Stimulated activated CD4-positive, alpha-beta T cell treated with anti-CD3 and anti-CD28 coated beads, Interleukin-1b, Interleukin-23, amount 100 ng/mL, for 4 hours (primary cell): Measurements from ENCODE around the gene RNU5D-1.
A peak's percentile ranks its signal among the peaks of the same experiment; 100 is the strongest.
"Not testable (repeated sequence)": the region's sequence is repeated elsewhere in the genome, so short reads cannot be mapped to it uniquely, and the experiment has no call there.

Experiments used
- DNase-seq, 2 donors: peaks; one replicate each; pipeline ENCODE4 v3.0.0-alpha.2; 2020; ENCODE audit warnings: low read depth in 2 of 2

RNU5D-1 gene

GRCh38 chr1:44730741-44731512 is at the start of gene RNU5D-1:
TSS of gene RNU5D-1 (minus strand) at chr1:44731170.
- DNase-seq = peak; percentile 92 to 96

GRCh38 chr1:44780583-44781121 is 49.7 kb upstream of the RNU5D-1 start:
- DNase-seq = no peak

DNA sequence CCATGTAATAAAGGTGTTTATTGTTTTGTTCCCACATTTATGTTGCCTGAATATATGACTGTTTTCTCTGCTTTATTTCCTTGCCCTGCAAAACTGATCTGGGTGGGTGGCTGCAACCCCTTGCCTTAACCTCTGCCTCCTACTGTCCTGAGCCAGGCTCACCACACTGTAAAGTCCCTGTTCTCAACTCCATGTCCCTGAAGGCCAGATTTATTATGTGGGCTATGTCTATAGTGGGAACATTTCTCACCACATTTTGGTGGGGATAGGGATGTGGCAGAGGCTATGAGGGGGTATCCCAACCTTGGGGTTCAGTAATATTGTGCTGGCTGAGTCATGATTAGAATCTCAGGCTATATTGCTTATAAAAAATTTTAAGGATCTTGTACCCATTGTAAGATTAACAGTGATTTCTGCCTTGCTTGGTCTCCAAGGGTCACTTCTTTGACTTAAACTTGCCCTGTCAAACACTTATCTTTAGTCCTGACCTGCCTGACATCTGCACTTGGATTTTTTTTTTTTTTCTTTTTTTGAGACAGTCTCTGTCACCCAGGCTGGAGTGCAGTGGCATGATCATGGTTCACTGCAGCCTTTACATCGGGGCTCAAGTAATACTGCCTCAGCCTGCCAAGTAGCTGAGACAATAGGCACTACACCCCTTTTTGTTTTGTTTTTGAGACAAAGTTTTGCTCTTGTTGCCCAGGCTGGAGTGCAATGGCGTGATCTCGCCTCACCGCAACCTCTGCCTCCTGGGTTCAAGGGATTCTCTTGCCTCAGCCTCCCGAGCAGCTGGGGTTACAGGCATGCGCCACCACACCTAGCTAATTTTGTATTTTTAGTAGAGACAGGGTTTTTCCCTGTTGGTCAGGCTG is 48.0 kb upstream of the RNU5D-1 start:
- no peak for DNase-seq

GRCh38 chr1:44777969-44778635 is 47.1 kb upstream of the RNU5D-1 start:
- no peak for DNase-seq

GRCh38 chr1:44777547-44777946 is 46.6 kb upstream of the RNU5D-1 start:
- no peak for DNase-seq

GRCh38 chr1:44776730-44777068 is 45.7 kb upstream of the RNU5D-1 start:
- no peak for DNase-seq

DNA sequence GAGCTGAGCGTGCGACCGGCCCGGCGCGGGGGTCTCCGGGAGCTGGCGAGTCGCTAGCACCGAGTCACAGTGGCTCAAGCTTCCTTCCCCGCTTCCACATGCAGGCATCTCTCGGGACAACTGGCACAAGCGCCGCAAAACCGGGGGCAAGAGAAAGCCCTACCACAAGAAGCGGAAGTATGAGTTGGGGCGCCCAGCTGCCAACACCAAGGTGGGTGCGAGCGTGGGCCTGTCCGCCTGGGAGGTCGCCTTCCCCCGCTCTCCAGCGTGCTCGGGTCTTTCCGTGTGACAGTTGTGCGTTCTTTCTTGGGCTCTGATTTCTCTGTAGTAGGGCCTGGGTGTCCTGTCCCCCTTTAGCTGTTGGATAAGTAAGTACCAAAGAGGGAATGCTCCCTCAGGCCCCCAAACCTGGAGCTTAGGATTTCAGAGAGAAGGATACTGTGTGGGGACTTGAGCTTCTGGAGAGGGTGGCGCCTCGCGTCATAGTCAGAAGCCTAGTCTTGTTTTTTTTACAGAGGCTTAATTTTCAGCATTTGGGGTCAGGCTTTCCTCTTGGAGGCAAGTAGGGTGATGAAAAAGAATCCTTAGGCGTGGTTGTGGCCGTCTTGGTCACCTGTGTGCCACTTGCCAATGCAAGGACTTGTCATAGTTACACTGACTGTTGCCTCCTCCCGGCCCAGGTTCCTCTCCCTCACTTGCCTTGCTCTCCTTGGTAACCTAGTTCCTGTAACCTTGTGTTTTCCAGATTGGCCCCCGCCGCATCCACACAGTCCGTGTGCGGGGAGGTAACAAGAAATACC is 45.2 kb upstream of the RNU5D-1 start:
- DNase-seq = peak in 1 of 2 donors; percentile 28

DNA sequence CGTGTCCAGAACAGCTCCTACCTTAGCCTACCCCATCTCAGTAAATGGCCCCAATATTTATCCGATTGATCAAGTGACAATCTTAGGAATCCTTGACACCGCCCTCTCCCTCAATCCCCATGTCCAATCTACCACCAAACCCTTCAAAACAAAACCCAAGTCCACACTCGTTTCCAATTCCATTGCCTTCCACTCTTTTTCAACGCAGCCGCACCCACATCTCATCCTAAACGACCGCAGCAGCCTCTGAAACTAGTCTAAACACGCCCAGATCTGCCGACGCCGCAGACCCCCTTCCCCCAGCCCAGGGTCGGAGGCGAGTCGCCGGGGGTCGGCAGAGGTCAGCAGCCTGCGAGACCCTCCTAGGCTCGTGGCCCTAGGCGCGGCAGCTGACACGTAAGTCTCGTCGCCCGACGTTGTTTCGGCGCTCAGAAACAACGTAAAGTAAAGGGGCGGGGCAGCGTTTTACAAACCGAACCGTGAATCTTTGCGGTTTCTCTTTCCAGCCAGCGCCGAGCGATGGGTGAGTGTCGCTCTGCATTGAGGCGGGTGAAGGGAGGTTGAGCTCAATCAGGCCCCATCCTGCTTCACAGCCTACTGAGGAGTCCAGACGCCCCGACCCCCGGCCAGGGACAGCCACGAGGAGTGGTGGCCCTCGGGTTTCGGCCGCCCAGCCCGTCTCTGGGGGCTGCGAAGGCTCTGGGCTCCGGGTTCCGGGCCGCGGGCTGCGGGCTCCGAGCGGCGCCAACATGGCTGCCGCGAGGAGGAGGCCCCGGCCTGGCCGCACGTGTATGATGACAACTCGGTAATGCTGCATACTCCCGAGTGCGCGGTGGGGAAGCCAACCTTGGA is 44.3 kb upstream of the RNU5D-1 start, which contains the start of gene RPS8:
Gene RPS8, plus strand, starts transcription at position 463 of the 852 bp plus-strand sequence. Its CDS starts 57 bp downstream, at position 520.
- DNase-seq = peak; percentile 76 to 87

- DNase-seq = not testable (repeated sequence)
Measured at GRCh38 chr1:44766421-44766820, 35.5 kb upstream of the RNU5D-1 start.

GRCh38 chr1:44760876-44761275 is 29.9 kb upstream of the RNU5D-1 start:
- DNase-seq = no peak

DNA sequence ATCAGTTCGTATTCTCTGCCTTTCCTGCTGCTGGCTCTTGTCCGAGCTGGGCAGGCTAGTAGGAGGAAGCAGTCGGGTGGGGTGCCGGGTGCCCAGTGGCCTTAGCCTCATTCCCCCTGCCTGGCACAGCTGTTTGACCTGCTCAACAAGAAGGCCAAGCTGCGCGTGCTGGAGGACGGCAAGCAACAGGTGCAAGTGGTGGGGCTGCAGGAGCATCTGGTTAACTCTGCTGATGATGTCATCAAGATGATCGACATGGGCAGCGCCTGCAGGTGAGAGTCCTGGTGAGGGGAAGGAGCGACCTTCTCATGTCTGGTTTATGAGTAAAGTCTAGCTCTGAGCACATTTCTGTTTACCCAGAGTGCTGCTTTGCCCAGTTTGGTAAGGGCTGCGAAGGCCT is 28.1 kb upstream of the RNU5D-1 start:
- no peak for DNase-seq

GRCh38 chr1:44757420-44757819 is 26.4 kb upstream of the RNU5D-1 start:
- DNase-seq = no peak

DNA sequence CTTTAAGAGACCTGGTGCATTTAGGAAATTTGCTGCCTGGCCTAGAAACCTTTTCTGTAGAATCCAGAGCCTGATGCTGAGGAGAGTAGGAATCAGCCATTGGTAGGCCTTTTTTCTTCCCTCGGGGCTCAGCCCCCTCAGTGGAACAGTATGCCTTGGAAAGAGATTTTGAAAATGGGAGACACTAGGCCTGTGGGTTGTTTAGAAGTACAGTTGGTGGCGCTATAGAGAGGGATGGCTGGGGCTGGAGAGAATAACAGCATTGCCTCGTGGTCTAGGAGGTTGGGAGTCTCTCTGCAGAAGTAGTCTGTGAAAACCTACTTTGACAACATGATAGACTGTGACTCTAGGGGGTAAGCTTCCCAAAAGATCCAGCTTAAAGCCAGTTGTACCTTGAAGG is 16.9 kb upstream of the RNU5D-1 start:
- DNase-seq = no peak

DNA sequence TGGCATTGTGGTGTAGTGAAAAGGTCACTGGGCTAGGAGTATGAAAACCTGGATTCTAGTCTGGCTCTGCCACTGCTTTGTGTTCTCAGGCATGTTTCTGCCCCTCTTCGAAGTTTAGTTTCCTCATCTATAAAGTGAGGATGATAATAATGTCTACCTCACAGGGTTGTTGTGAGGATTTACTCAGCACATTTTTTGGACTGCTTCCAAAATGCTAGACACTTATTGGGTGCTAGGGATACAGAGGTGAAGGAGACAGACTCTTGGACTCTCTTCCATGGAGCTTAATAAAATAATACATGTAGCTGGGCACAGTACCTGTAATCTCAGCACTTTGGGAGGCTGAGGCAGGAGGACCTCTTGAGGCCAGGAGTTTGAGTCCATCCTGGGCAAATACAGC is 12.2 kb upstream of the RNU5D-1 start:
- DNase-seq = no peak

DNA sequence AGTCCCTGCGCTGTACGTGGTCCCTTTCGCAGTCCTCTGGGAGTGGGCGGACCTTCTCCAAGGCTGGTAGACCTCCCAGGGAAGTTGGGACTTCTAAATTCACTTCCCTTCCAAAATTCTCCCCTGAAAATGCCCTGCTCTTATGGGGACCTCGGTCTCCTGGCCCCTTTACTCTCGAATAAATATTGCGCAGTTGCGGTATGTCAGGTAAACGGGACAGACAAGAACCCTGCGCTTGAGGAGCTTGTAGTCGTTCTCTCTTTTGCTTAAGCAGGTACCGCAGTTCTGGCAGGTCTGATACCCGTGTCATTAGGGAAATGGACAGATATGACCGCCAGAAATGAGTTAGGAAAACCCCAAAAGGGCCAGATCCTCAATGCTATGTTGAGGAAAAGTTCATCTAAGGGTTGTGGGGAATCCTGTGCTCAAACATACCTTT is 9.2 kb upstream of the RNU5D-1 start:
- no peak for DNase-seq

- peak; percentile 95 to 96 for DNase-seq
Measured at GRCh38 chr1:44739307-44740178, 8.6 kb upstream of the RNU5D-1 start, which contains the start of gene KIF2C. TSS of gene KIF2C (plus strand) at chr1:44739837. CDS start at chr1:44739933, 96 bp downstream.

- not testable (repeated sequence) for DNase-seq
Measured at GRCh38 chr1:44738953-44739306, 8.0 kb upstream of the RNU5D-1 start.

DNA sequence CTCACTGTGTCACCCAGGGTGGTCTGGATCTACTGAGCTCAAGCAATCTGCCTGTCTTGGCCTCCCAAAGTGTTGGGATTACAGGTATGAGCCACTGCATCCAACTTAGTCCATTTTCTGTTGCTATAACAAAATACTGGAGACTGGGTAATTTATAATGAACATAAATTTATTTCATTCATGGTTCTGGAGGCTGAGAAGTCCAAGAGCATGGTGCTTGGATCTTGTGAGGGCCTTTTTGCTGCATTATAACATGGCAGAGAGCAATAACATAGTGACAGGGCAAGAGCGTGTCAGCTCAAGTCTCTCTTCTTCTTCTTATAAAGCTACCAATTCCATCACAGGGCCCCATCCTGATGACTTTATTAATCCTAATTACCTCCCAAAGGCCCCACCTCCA is 5.0 kb upstream of the RNU5D-1 start:
- no peak for DNase-seq

DNA sequence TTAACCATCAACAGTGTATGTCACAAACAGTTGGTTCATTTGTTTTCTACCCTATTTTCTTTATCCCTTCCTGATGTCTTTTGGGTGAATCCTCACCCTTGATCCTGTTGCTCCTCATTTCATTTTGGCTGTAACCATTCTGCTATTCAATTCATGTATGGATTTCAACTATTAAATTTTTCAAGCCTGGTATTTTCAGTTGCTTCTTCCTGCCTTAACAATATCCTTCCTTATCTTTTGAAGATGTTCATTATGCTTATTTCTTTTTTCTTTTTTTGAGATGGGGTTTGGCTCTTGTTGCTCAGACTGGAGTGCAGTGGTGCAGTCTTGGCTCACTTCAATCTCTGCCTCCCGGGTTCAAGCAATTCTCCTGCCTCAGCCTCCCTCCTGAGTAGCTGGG is 2.8 kb upstream of the RNU5D-1 start:
- no peak for DNase-seq
